GF-D8 (cell line): ENCODE results near the gene ZBTB7B.

Experiments used
- DNase-seq: peaks from one replicate; lab custom pipeline; 2025; lab: John Stamatoyannopoulos, UW

Gene ZBTB7B

DNA sequence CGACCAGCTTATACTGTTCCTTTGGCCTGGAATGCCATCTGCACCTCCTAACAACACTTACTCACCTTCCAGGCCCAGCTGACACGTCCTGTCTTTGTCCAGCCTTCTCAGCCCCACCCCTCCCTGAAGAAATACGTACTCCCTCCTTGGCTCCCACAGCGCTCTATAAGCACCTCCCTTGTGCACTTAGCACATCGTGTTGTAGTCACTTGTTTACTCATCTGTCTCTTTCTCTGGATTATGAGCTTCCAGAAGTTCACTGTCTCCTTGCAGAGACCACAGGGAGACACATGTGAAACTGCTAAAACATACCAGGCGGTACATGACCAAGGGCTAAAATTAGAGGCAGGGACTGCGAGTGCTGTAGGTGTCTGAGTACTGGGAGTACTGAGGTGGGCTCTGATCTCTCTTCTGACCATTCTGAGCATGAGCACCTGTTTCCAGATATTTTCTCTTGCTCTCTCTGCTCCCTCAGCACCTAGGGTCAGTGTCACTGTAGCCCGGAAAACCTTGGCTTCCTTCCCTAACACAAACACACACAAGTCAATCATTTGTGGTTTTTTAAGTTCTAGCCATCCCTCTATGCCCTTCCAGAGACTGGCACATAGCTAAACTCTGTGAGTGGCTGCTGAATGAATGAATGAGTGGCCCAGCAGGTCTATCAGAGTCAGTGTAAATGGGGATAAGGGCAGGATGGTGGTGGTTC lies 36.2 kb downstream of the ZBTB7B start:
- no peak for DNase-seq

DNA sequence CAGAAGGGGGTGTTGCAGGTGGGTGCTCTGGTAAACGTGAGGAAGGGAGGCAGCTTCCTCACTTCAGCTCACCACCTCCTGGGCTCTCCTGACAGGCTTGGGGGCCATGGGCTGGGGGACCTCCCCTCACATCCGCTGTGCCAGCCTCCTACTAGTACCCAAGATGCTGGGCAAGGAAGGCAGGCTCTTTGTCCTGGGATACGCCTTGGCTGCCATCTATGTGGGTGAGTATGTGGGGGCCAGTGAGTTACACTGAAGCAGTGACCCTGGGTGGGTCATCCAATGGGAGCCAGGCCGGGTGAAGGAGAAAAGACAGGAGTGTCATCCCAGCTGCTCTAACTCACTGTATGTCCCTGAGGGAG lies 36.7 kb downstream of the ZBTB7B start:
- no peak for DNase-seq

DNA sequence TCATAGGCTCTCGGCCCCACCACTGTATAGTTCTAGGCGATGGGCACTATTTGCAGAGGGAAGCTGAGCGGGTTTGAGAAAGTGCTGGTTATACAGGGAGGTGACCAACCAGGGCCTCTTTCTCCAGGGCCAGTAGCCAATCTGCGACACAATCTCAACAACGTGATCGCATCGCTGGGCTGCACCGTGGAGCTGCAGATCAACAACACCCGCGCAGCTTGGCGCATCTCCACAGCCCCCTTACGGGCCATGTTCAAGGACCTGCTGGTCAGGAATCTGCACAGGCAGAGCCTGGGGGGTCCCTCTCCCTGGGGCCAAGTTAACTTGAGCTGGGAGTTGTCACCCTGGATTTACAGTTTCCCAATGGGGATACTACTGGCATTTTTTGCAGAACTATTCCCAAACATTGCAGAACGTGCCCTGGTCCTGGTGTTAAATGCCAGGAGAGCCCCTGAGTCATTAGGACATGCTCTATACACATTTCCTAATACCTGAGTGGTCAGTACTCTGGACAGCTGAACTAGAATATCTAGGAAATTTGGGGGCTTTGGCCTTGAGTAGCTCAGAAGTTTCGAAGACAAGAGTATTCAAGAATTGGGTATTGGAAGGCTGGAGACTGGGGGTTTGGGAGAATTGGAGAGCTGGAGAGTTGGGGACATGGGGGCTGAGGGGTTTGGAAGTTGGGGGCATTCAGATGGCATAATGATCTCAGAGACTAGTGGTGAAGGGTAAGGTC lies 37.9 kb downstream of the ZBTB7B start:
- DNase-seq = no peak

DNA sequence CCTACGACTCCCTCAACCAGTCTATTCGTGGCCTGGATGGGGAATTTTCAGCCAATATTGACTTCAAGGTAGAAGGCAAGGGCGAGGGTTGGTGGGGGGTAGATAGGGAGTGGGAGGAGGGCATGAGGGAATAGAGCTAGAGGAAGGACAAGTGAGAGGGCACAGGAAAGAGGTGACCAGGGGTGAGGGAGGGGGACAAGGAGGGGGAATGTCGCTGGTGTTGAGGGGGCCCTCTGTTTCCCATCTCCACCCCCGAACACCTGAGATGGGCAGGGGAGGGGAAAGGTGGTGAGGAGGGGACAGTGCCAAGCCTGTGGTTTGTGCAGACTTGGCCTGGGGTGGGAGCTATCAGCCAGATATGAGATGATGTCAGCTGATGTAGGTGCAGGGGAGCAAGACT lies 40.2 kb downstream of the ZBTB7B start:
- no peak for DNase-seq

DNA sequence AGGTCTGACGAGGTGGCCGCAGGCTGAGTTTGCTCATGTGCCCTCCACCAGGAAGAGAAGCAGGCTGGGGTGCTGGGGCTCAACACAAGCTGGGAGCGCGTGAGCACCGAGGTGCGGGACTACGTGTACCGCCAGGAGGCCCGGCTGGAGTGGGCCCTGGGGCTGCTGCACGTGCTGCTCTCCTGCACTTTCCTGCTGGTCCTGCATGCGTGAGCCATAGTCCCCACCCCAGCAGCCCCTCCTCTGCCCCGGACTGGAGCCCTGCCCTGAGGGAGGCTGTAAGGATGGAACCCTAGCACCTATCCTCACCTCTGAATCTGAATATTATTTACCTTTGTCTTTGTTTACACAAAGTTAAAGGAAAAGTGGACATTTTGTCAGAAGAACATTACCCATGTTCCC lies 40.7 kb downstream of the ZBTB7B start:
- DNase-seq = no peak

DNA sequence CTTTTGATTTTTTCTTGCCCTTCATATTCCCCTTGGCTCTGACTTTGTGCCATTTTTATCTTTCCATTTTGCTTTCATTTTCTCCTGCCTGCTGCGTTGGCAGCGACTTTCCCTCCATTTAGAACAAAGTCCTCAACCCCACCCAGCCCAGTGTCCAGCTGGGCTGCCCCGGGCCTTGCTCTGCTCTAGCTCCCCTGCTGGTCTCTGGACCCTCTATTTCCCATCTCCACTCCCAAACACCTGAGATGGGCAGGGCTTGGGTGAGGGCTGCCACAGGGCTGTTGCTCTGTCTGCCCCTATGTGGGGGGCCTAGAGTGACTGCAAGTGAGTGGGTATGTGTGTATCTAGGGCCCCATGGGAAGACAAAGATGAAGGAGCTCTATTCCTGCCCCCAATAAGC lies 41.2 kb downstream of the ZBTB7B start:
- no peak for DNase-seq

DNA sequence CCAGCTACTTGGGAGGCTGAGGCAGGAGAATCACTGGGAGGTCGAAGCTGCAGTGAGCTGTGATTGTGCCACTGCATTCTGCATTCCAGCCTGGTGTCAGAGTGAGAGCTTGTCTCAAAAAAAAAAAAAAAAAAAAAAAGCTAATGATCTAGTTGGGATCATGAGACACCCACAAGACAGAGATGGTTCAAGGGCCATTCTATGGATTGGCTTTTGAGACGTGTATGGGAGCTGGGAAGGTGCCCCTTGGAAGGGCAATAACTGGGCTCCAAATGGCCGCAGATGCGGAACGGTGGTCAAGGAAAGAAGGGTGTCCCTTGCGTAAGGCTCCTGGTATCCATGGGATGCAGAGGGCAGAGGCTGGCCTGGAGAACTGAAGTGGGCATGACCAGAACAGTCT lies 41.8 kb downstream of the ZBTB7B start:
- DNase-seq = no peak

DNA sequence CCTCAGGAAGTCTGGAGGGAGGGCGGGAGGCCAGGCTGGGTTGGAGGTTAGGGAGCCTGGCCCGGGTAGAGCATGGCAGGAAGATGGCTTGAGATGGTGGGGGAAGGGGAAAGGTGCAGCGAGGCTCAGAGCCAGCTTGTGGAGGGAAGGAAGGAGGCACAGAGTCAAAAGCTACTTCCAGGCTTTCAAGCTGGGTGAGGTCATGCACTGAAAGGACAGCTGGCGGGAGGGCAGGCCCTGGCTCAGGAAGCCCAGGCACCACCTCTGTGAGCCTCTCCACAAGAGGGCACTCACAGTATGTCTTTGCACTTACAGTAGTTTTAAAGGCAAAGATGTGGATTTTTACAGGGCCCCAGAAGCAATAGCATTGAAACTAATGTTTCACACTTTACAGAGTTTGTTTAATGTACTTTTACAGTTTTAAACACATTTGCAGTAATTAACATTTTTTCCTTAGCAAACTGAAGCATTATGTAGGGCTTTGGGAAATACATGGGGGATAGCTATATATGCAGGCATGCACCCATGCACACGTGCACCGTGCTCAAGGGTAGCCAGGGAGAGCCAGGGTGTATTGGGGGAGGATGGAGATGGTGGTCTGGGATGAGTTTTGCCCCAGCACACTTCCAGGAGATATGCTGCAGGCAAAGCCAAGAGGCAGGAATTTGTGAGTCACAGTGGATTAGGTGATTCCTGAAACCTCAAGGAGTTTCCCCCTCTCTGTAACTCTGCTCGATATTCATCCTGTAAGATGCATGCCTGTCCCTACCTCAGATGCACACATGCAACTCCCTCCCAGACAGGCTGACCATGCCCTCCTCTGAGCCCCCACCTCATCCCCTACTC lies 42.4 kb downstream of the ZBTB7B start:
- peak; percentile 39 for DNase-seq

DNA sequence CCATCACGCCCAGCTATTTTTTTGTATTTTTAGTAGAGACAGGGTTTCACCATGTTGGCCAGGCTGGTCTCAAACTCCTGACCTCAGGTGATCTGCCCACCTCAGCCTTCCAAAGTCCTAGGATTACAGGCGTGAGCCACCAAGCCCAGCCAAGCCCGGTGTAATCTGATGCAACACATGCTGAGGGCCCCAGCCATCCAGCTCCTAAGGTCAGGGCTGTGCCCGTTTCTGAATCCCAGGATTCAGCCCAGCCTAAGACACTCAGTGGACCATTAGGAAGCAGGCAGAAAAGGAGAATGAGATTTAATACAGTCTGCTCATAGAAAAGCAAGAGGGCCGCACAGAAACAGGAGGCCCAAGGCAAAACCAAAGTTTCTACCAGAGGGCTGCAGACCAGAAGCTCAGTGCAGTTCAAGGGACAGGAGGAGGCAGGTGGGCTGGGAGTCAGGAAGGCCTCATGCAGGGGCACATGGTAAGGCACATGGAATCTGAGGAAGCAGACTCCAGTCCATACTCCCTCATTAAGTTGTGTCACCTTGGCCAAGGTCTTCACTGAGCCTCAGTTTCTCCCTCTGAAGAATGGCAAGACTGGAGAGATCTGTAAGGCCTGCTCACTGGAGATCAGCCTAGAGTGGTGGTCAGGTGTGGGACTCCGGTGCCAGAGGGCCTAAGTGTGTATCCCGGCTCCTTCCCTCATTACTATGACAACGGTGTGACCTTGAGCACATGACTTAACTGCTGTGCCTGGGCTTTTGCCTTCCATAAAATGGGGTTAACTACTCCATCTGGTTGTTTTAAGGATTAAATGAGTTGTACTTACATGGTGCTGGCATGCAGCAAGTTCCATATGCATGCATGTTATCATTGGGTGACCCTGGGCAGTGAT lies 46.1 kb downstream of the ZBTB7B start:
- DNase-seq = no peak

DNA sequence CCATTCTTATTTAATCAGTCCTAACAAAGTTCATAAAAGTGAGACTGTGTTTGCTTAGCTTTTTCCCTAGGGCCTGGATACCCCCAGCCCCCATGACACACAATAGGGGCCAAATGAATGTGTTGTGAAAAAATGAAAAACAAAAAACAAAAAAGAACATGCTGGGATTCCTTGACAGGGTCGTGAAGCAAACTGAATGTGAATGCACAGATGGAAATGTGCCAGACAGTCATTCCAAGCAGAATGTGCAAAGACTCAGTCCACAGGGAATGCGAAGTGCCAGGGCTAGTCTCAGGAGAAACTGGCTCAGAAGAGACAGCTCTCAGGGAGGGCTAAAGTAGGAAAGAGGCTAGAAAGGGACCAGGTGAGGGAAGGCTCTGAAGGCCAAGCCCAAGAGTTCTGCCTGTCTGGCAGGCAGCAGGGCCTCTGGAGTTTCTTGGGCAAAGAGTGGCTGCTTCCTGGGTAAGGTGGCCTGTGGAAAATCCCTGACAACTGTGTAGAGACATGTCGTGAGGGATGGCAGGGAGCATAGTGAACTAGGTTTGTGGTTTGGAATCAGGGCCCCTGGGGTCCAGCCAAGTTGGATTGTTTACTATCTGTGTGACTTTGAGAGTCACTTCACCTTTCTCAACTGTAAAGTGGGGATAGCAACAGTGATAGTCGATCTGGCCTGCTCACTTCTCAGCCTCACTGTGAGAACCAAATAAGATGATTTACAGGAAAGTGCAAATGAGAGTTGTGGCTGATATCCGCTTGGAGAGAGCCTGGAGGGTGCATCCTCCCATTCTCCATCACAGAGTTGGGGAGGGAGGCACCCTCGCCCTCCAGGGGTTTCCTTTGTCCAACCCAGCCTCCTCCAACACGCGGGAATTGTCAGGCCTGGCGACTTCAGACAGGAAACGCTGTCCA lies 47.3 kb downstream of the ZBTB7B start:
- DNase-seq = no peak

DNA sequence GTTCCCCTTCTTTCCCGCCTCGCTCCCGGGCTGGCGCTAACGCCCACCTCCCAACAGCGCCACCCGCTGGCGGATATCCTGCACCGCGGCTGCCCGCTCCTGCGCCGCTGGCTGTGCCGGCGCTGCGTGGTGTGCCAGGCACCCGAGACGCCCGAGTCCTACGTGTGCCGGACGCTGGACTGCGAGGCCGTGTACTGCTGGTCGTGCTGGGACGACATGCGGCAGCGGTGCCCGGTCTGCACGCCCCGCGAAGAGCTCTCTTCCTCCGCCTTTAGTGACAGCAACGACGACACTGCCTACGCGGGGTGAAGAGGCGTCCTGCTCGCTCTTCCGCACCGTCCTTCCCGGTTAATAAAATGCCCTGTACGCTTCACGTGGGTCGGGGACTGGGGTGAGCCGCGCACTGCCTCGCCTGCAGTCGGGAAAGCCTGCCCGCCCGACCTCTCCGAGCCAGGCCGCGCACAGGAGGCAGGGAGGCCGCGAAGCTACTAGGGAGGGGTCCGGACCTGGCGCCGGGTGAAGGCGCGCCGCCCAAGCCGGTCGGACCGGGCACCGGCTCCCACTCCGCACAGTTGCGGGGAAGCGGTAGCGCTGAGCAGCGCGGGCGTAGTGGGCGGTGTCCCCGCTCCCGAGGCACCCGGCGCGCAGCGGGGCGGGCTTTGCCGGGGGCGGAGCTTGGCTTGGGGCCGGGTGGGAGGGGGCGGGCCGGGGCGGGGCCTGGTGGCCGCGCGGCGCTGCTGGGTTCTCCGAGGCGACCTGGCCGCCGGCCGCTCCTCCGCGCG lies 48.1 kb downstream of the ZBTB7B start, which contains the start of gene ADAM15:
ADAM15 (plus strand) TSS at position 757 of the 782 bp plus-strand sequence. CDS start 71 bp downstream, outside the sequence.
- peak; percentile 57 for DNase-seq

DNA sequence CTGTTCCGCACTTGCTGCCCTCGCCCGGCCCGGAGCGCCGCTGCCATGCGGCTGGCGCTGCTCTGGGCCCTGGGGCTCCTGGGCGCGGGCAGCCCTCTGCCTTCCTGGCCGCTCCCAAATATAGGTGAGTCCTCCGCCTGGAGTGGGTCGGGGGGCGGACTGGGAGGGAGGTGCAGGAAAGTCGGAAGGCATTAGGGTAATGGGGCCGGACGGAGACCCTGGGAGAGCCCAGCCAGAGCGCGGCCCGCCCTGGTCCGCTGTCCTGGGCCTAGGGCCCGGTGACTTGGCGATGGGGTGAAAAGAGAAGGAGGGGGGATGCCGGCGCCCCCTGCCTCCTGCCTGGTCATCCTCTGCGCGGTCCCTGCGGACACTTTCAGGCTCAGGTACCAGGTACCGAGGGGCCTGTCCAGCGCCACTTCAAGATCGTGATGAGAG lies 48.8 kb downstream of the ZBTB7B start:
- DNase-seq = no peak

DNA sequence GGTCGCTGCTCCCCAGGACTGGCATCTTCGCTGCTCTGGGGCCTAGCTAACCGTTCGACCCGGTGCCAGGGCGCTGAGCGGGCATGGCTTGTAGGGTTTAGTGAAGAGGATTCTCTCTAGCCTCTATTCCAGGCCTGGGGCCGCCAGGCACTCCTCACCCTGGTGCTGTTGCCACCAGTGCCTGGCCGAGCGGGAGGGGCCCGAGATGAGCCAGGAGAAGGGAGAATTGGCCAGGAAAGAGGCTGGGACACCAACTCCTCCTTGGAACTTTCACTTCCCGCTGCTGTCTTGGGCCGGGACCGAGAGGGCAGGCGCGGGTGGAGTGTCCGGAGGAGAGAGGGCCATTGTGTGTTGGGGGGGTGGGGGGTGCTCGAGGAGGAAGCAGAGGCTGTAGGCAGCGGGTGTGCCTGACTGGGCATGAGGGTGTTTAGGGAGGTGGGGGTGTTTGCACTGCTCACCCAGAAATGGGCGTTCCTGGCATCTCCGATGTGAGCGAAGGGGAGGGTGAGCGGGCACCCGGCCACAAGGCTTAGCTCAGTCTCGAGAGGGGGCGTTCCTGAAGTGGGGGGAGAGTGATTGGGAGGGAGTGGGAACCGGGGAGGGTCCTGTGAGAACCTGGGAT lies 49.3 kb downstream of the ZBTB7B start:
- DNase-seq = no peak

DNA sequence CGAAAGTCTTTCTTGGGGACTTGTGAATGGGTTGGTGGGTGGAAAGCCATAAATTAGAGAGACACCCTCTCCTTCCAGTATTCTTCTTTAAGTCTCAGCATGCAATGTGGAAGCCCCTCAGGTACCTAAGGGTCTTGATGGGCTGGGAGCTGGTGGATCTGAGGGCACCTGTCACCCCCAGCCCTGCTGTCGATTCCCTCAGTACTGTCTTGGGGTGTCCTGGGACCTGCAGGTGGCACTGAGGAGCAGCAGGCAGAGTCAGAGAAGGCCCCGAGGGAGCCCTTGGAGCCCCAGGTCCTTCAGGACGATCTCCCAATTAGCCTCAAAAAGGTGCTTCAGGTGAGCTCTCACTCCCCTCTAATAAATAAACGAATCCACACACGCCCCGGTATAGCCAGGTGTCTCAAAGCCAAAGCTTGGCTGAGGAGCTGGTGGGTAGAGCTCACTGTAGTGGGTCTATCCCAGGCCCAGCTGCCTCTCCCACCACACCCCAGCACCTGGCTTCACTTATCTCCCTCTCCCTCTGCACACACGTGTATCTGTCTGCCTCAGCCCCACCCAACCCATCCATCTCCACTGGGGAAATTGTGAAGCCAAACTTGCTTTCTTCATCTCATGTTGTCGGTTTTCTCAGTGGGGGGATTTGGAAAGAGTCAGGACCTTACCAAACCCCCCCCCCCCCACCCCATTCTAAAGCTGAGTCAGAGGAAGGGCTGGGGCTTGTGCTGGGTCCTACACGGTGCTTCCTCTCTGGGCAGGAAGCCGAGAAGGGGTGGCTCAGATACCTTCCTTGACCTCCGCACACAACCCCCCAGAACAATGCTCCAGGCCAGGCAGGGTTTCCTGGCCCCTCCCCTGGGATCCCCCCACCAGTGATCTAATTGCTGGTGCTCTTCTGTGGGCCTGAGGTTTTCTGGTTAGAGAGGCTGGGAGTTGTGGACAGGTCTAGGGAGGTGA lies 50.1 kb downstream of the ZBTB7B start:
- DNase-seq = no peak

DNA sequence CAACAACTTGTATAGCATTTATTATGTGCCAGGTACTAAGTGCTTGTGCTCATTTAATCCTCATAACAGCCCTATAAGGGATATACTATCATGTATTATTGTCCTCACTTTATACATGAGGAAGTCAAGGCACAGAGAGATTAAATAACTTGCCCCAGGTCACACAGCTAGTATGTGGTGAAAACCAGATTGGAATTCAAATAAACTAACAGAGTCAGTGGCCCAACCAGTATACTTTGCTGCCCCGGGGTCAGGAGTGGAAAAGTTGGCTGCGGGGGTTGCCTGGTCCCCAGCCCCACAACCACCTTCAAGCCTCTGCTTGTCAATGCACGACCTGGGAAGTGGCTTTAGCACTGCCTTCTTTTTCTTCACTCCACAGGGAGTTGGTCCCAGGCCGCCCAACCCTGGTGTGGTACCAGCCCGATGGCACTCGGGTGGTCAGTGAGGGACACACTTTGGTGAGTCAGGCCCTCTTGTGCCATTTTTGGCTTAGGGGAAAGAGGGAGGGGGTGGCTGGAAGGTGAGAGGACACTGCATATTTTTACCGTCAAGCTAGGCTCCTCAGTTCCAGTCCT lies 51.0 kb downstream of the ZBTB7B start:
- no peak for DNase-seq

DNA sequence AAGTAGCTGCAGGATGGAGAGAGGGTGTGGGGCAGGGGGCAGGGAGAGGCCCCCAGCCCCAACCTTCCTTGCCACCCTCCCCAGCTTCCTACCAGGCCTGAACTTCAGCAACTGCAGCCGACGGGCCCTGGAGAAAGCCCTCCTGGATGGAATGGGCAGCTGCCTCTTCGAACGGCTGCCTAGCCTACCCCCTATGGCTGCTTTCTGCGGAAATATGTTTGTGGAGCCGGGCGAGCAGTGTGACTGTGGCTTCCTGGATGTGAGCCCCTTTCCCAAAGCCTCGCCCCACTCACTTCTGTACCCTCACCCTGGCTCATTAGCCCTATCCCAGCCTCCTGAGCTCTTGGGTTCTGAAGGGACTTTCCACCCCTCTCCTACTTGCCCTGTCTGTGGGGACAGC lies 54.5 kb downstream of the ZBTB7B start:
- no peak for DNase-seq

DNA sequence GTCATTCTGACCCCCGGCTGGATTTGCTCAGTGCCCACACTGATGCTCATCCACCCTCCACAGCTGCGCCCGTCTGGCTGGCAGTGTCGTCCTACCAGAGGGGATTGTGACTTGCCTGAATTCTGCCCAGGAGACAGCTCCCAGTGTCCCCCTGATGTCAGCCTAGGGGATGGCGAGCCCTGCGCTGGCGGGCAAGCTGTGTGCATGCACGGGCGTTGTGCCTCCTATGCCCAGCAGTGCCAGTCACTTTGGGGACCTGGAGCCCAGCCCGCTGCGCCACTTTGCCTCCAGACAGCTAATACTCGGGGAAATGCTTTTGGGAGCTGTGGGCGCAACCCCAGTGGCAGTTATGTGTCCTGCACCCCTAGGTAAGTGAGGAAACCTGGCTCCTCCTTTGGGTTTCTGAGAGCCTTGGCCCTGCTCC lies 55.2 kb downstream of the ZBTB7B start:
- no peak for DNase-seq

DNA sequence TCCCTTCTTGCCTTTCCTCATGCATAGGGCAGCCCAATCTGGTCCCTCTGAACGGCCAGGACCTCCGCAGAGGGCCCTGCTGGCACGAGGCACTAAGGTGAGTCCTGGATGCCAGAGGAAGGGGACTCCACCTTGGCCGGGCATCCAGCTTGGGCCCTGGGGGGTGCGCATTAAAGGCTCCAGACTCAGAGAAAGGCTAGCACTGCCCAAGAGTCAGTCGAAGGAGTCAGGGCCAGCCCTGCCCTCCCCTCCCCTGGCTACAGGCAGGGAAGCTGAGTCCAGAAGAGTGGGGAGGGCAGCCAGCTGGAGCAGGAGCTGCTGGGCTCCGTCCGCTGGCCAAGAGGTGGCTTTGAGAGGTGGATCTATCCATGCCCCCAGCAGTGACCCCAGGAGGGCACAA lies 58.1 kb downstream of the ZBTB7B start:
- DNase-seq = no peak
